OCI-LY7 (cell line): ENCODE measurements around the gene ZNF101.

Experiments used
- CTCF ChIP-seq: fragments of 200-600 bp; sonication (generic); conservative IDR thresholded peaks from 2 replicates; pipeline ENCODE4 v1.5.1; 2014; ENCODE audit warnings: mild to moderate bottlenecking, antibody characterized with exemption, low read length, moderate library complexity, mixed read lengths
- EZH2phosphoT487 ChIP-seq: fragments of 200-600 bp; sonication (generic); IDR thresholded peaks from 2 replicates; pipeline ENCODE4 v1.6.1; 2018; ENCODE audit warnings: low read depth, borderline replicate concordance, mild to moderate bottlenecking, mixed run types, antibody characterized with exemption, low read length, moderate library complexity, mixed read lengths

GRCh38 chr19:19650331-19650730 lies 18.3 kb upstream of the ZNF101 start:
- no peak for TF ChIP-seq CTCF
- no peak for TF ChIP-seq EZH2phosphoT487
